ENCODE results near the gene C21orf58.

The C21orf58 gene

GRCh38 chr21:46352913-46353312, 29.2 kb upstream of the C21orf58 start:
- no peak for DNase-seq

- DNase-seq: no peak
Measured at GRCh38 chr21:46352164-46352515, 28.5 kb upstream of the C21orf58 start.

GRCh38 chr21:46351476-46352163, 27.9 kb upstream of the C21orf58 start:
- no peak for DNase-seq

- DNase-seq: no peak
Measured at GRCh38 chr21:46350981-46351380, 27.3 kb upstream of the C21orf58 start.

- no peak for DNase-seq
Measured at GRCh38 chr21:46350571-46350970, 26.9 kb upstream of the C21orf58 start.

GRCh38 chr21:46349134-46349760, 25.6 kb upstream of the C21orf58 start:
- no peak for DNase-seq

GRCh38 chr21:46347791-46348381, 24.2 kb upstream of the C21orf58 start:
- no peak for DNase-seq

- DNase-seq: no peak
Measured at GRCh38 chr21:46347203-46347550, 23.5 kb upstream of the C21orf58 start.

GRCh38 chr21:46346296-46347202, 22.9 kb upstream of the C21orf58 start:
- no peak for DNase-seq

GRCh38 chr21:46345861-46346260, 22.2 kb upstream of the C21orf58 start:
- DNase-seq: no peak

- no peak for DNase-seq
Measured at GRCh38 chr21:46344219-46344915, 20.7 kb upstream of the C21orf58 start.

- no peak for DNase-seq
Measured at GRCh38 chr21:46340998-46341397, 17.3 kb upstream of the C21orf58 start.

GRCh38 chr21:46336603-46337002, 12.9 kb upstream of the C21orf58 start:
- no peak for DNase-seq

GRCh38 chr21:46334351-46335140, 10.9 kb upstream of the C21orf58 start:
- DNase-seq: no peak

- no peak for DNase-seq
Measured at GRCh38 chr21:46329796-46330195, 6.1 kb upstream of the C21orf58 start.

- DNase-seq: no peak
Measured at GRCh38 chr21:46328151-46328550, 4.5 kb upstream of the C21orf58 start.

- DNase-seq: no peak
Measured at GRCh38 chr21:46327711-46328110, 4.0 kb upstream of the C21orf58 start.

GRCh38 chr21:46326110-46326703, 2.5 kb upstream of the C21orf58 start:
- no peak for DNase-seq

GRCh38 chr21:46325073-46325912, 1.6 kb upstream of the C21orf58 start:
- peak; percentile 22 for DNase-seq

- DNase-seq: peak; percentile 87
Measured at GRCh38 chr21:46324390-46325072, 861 bp upstream of the C21orf58 start.
